B cell (primary cell): ENCODE data around the gene SHISAL2A. TPM values are rescaled to one million over a fixed set of nuclear protein-coding genes. Genes with fewer than 3 reads are reported as not detected.

ENCODE experiments used
- ATAC-seq: fragments of 200-7000 bp; cut with Tn5 transposase; one replicate; pipeline ENCODE4 v1.10.0; 2021; ENCODE audit warnings: low read depth, mild to moderate bottlenecking, moderate number of reproducible peaks, moderate library complexity
- CTCF ChIA-PET: fragments of 350-600 bp; sonication (Branson Sonifier 250); formaldehyde crosslinking; loops from one replicate; lab custom pipeline; 2021; ENCODE audit warnings: antibody characterized with exemption, inconsistent platforms; lab: Charles Lee
- POLR2A ChIA-PET: fragments of 350-600 bp; sonication (Branson Sonifier 250); formaldehyde crosslinking; loops from one replicate; lab custom pipeline; 2021; ENCODE audit warnings: antibody characterized with exemption; lab: Charles Lee
- DNase-seq: peaks from one replicate; pipeline ENCODE4 v3.0.0; 2013
- H2AFZ ChIP-seq: 2 replicates; pipeline ENCODE4 v1.6.1; 2012; ENCODE audit warnings: mild to moderate bottlenecking, low read depth, low read length; ENCODE audit not compliant: insufficient read depth, poor library complexity, severe bottlenecking
- H3K27ac ChIP-seq, 2 donors: 1 replicate in 1 of 2; 2 replicates in 1 of 2; pipeline ENCODE4 v1.5.1; 2012 to 2013; ENCODE audit warnings: low read length in 2 of 2, mild to moderate bottlenecking in 2 of 2, moderate library complexity in 1 of 2
- H3K27me3 ChIP-seq, 4 experiments: fragments of 200-600 bp in 1 of 4; sonication (generic) in 1 of 4; replicated peaks in 1 of 4; 1 replicate in 2 of 4; 2 replicates in 2 of 4; pipeline versions ENCODE4 v1.6.1 to v1.7.0; 2013 to 2016; ENCODE audit warnings: low read length in 3 of 4, mild to moderate bottlenecking in 2 of 4, mixed read lengths in 1 of 4, moderate library complexity in 1 of 4; ENCODE audit not compliant: insufficient read depth in 4 of 4, control insufficient read depth in 3 of 4; ENCODE audit errors: control extremely low read depth in 1 of 4
- H3K36me3 ChIP-seq, 2 experiments: replicated peaks in 1 of 2; 1 replicate in 1 of 2; 2 replicates in 1 of 2; pipeline versions ENCODE4 v1.6.1 to v1.7.1; 2013; ENCODE audit warnings: low read length in 1 of 2; ENCODE audit not compliant: insufficient read depth in 2 of 2, control insufficient read depth in 1 of 2; ENCODE audit errors: control extremely low read depth in 1 of 2, extremely low read depth in 1 of 2
- H3K4me1 ChIP-seq, 2 donors: fragments of 200-600 bp in 1 of 2; sonication (generic) in 1 of 2; 1 replicate in 1 of 2; 2 replicates in 1 of 2; pipeline versions ENCODE4 v1.5.1 to v1.6.1; 2013 to 2017; ENCODE audit warnings: low read length in 2 of 2; ENCODE audit not compliant: control insufficient read depth in 2 of 2, insufficient read depth in 2 of 2
- H3K4me2 ChIP-seq: replicated peaks from 2 replicates; pipeline ENCODE3; 2012; ENCODE audit warnings: mild to moderate bottlenecking, low read depth, low read length; ENCODE audit not compliant: poor library complexity, severe bottlenecking
- H3K4me3 ChIP-seq, 5 experiments: fragments of 200-600 bp in 1 of 5; sonication (generic) in 1 of 5; 1 replicate in 3 of 5; 2 replicates in 2 of 5; pipeline versions ENCODE4 v1.5.1 to v1.7.0; 2011 to 2016; ENCODE audit warnings: low read length in 4 of 5, mild to moderate bottlenecking in 4 of 5, low read depth in 2 of 5, control low read depth in 1 of 5, moderate library complexity in 1 of 5; ENCODE audit not compliant: insufficient read depth in 1 of 5; ENCODE audit errors: control extremely low read depth in 1 of 5, extremely low read depth in 1 of 5
- H3K79me2 ChIP-seq: fragments of 200-600 bp; sonication (generic); one replicate; pipeline ENCODE4 v1.6.0; 2016; ENCODE audit warnings: low read length; ENCODE audit not compliant: control insufficient read depth, insufficient read depth
- H3K9ac ChIP-seq: fragments of 200-600 bp; sonication (generic); 2 replicates; pipeline ENCODE4 v1.6.1; 2017; ENCODE audit warnings: mild to moderate bottlenecking, low read length, moderate library complexity
- H3K9me3 ChIP-seq, 3 donors: one replicate each; pipeline versions ENCODE4 v1.6.1 to v1.7.1; 2013; ENCODE audit warnings: low read length in 2 of 3; ENCODE audit not compliant: control insufficient read depth in 2 of 3, insufficient read depth in 1 of 3; ENCODE audit errors: control extremely low read depth in 1 of 3
- H4K20me1 ChIP-seq: 2 replicates; pipeline ENCODE4 v1.6.0; 2012; ENCODE audit warnings: mild to moderate bottlenecking, low read length; ENCODE audit not compliant: insufficient read depth, control insufficient read depth, poor library complexity, severe bottlenecking
- H3K27ac Mint-ChIP-seq: one replicate; pipeline ENCODE4 v1.8.0; 2021; ENCODE audit warnings: mixed read lengths
- H3K27me3 Mint-ChIP-seq: one replicate; pipeline ENCODE4 v1.8.0; 2021; ENCODE audit warnings: mixed read lengths
- H3K4me1 Mint-ChIP-seq: one replicate; pipeline ENCODE4 v1.8.0; 2021; ENCODE audit warnings: mixed read lengths
- H3K4me3 Mint-ChIP-seq: one replicate; pipeline ENCODE4 v1.8.0; 2021; ENCODE audit warnings: mixed read lengths
- H3K9me3 Mint-ChIP-seq: one replicate; pipeline ENCODE4 v1.8.0; 2022; ENCODE audit warnings: mixed read lengths; ENCODE audit not compliant: insufficient read depth
- CTCF ChIP-seq: fragments of 200-600 bp; IDR thresholded peaks from one replicate; pipeline ENCODE4 v1.8.0; 2022; ENCODE audit warnings: antibody characterized with exemption, mild to moderate bottlenecking
- EZH2 ChIP-seq: IDR thresholded peaks from 2 replicates; pipeline ENCODE4 v1.6.1; 2012; ENCODE audit warnings: borderline replicate concordance, low read depth, mild to moderate bottlenecking, moderate library complexity, low read length; ENCODE audit not compliant: insufficient read depth, poor library complexity, severe bottlenecking
- WGBS: methylation state at CpG from one replicate; pipeline ENCODE4 v1.1.5; 2013; ENCODE audit warnings: missing lambda C conversion rate; ENCODE audit not compliant: insufficient coverage; 5-methylcytosine and 5-hydroxymethylcytosine counted together
- intact Hi-C: fragments of 100-400 bp; cut with micrococcal nuclease; formaldehyde crosslinking; loops from one replicate; pipeline ENCODE4 v1.10.0; 2022
- polyA plus RNA-seq: library from polyadenylated mRNA; depleted of rRNA; stranded (reverse); fragments of >200 nt; gene quantifications from 2 replicates; pipeline ENCODE4 v1.2.3, GENCODE V29; 2012
- total RNA-seq, 2 donors: library from RNA; stranded (reverse); fragments of 120-200 nt in 1 of 2; gene quantifications; 1 replicate in 1 of 2; 2 replicates in 1 of 2; pipeline versions ENCODE4 v1.2.3 to v1.2.4, GENCODE V29; 2013 to 2022

The SHISAL2A gene
- total and polyA plus RNA-seq, 2 donors (not counting 1 experiment from before 2014, with no cell fraction given), result 63.3 to 91.0 TPM

DNA sequence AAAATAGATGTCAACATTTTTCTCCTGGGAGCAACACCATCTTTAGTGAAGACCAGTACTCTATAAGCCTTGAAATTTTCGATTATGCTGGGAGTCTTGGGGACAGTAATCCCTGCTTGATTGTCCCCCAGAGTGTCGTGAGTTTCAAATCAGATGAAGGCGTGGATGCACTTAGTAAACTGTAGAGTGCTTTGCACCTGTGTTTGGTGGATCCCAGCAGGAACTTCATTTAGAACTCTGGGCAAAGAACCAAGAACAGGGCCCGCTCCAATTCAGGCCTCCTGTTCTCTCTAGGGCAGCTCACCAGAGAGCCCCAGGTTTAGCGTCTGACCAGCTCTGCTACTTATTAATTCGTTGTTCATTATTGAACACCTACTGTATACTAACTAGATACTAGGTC lies 29.3 kb upstream of the SHISAL2A start:
- 85% methylated on average over 3 of the region's 6 CpGs for WGBS
- peak overlapping the region; percentile 93 for H3K4me3 Mint-ChIP-seq
- H3K9me3 ChIP-seq, result no peaks in the 10 kb centered on the region
- intact Hi-C loops, result loop anchor here (5.0 kb wide), 2 partner anchors 64 to 84 kb away; no protein-coding TSS in a partner anchor
- H3K4me2 ChIP-seq, result peak overlapping the region; percentile 93
- ChIA-PET POLR2A (interaction anchor here (0.6 to 3.5 kb wide), 7 partner anchors 9 to 70 kb away, joined by 3 to 31 read pairs (median 4); partner anchors contain the start of gene TUT4), CTCF (interaction anchor here (0.9 to 1.4 kb wide), 5 partner anchors 30 to 83 kb away, joined by 3 to 7 read pairs (median 4); partner anchors contain the start of genes SHISAL2A and TUT4)
- H3K4me3 ChIP-seq, result peak overlapping the region in 2 of 5 experiments; percentile 70
- H3K36me3 ChIP-seq, result peaks cover 0 to 24% of the 10 kb centered on the region in 2 experiments
- peak overlapping the region; percentile 94 for H2AFZ ChIP-seq
- DNase-seq, result no peak
- H3K27ac Mint-ChIP-seq, result peak overlapping the region; percentile 93
- H3K9me3 Mint-ChIP-seq, result no peaks in the 10 kb centered on the region
- ATAC-seq, result no peak
- H3K27ac ChIP-seq, result peak overlapping the region; percentile 25 to 73
- H4K20me1 ChIP-seq, result no peaks in the 10 kb centered on the region
- no peaks in the 10 kb centered on the region for H3K27me3 Mint-ChIP-seq
- H3K4me1 Mint-ChIP-seq, result peaks cover 50% of the 10 kb centered on the region
- H3K27me3 ChIP-seq, result no peaks in the 10 kb centered on the region
- peaks cover 34 to 46% of the 10 kb centered on the region in 2 donors for H3K4me1 ChIP-seq
- peaks cover 60% of the 10 kb centered on the region for H3K79me2 ChIP-seq
- TF ChIP-seq EZH2 (no peak), CTCF (no peak)
- H3K9ac ChIP-seq, result peak overlapping the region; percentile 84
